H9 (cell line): ENCODE measurements around the gene OPRL1. TPM values are rescaled to one million over a fixed set of nuclear protein-coding genes. Genes with fewer than 3 reads are reported as not detected.

ENCODE experiments used
- DNase-seq: peaks from one replicate; pipeline ENCODE4 v3.0.0-alpha.2; 2017
- H2AFZ ChIP-seq: one replicate; pipeline ENCODE4 v1.6.1; 2013; ENCODE audit warnings: mild to moderate bottlenecking, low read length, control low read depth, moderate library complexity
- H2AK5ac ChIP-seq: 2 replicates; pipeline ENCODE4 v1.6.1; 2013; ENCODE audit warnings: low read length, control low read depth, mixed read lengths; ENCODE audit not compliant: insufficient read length
- H2BK120ac ChIP-seq: one replicate; pipeline ENCODE4 v1.6.1; 2013; ENCODE audit warnings: low read depth, mild to moderate bottlenecking, low read length, control low read depth, inconsistent platforms; ENCODE audit not compliant: poor library complexity, severe bottlenecking
- H2BK12ac ChIP-seq: 2 replicates; pipeline ENCODE4 v1.6.1; 2013; ENCODE audit warnings: low read length, control low read depth, mixed read lengths, low read depth; ENCODE audit not compliant: insufficient read length
- H2BK15ac ChIP-seq: 2 replicates; pipeline ENCODE4 v1.6.1; 2013; ENCODE audit warnings: low read depth, low read length, control low read depth
- H2BK20ac ChIP-seq: one replicate; pipeline ENCODE4 v1.6.1; 2013; ENCODE audit warnings: low read depth, mild to moderate bottlenecking, low read length, control low read depth, inconsistent platforms; ENCODE audit not compliant: poor library complexity, severe bottlenecking
- H2BK5ac ChIP-seq: 2 replicates; pipeline ENCODE4 v1.6.1; 2013; ENCODE audit warnings: low read length, control low read depth, mixed read lengths; ENCODE audit not compliant: insufficient read length
- H3K14ac ChIP-seq: 2 replicates; pipeline ENCODE4 v1.6.1; 2013; ENCODE audit warnings: low read length, control low read depth; ENCODE audit not compliant: insufficient read depth
- H3K18ac ChIP-seq: 2 replicates; pipeline ENCODE4 v1.6.1; 2013; ENCODE audit warnings: low read depth, mild to moderate bottlenecking, mixed read lengths, low read length, control low read depth; ENCODE audit not compliant: insufficient read length
- H3K23ac ChIP-seq: 2 replicates; pipeline ENCODE4 v1.6.1; 2013; ENCODE audit warnings: low read length, control low read depth, mixed read lengths, low read depth; ENCODE audit not compliant: insufficient read length
- H3K23me2 ChIP-seq: 2 replicates; pipeline ENCODE4 v1.6.1; 2013; ENCODE audit warnings: low read depth, mild to moderate bottlenecking, mixed read lengths, low read length, control low read depth; ENCODE audit not compliant: insufficient read length, poor library complexity, severe bottlenecking
- H3K27ac ChIP-seq: 2 replicates; pipeline ENCODE4 v1.5.1; 2013; ENCODE audit warnings: low read length, control low read depth, mixed read lengths, low read depth; ENCODE audit not compliant: insufficient read length
- H3K27me3 ChIP-seq: 2 replicates; pipeline ENCODE4 v1.6.1; 2013; ENCODE audit warnings: low read length, control low read depth, inconsistent platforms; ENCODE audit not compliant: insufficient read depth
- H3K4ac ChIP-seq: 2 replicates; pipeline ENCODE4 v1.6.1; 2013; ENCODE audit warnings: low read depth, mild to moderate bottlenecking, control low read depth, inconsistent platforms, low read length, moderate library complexity
- H3K4me1 ChIP-seq: 2 replicates; pipeline ENCODE4 v1.6.1; 2013; ENCODE audit warnings: low read length, control low read depth, inconsistent platforms; ENCODE audit not compliant: insufficient read depth
- H3K4me2 ChIP-seq: 2 replicates; pipeline ENCODE4 v1.6.1; 2013; ENCODE audit warnings: low read length, control low read depth, mixed read lengths; ENCODE audit not compliant: insufficient read length, insufficient read depth
- H3K56ac ChIP-seq: 2 replicates; pipeline ENCODE4 v1.6.1; 2013; ENCODE audit warnings: low read depth, mild to moderate bottlenecking, mixed read lengths, low read length, control low read depth; ENCODE audit not compliant: insufficient read length
- H3K79me1 ChIP-seq: 2 replicates; pipeline ENCODE4 v1.6.1; 2013; ENCODE audit warnings: low read depth, mild to moderate bottlenecking, moderate library complexity, low read length, control low read depth, inconsistent platforms; ENCODE audit not compliant: insufficient read depth, poor library complexity, severe bottlenecking
- H3K79me2 ChIP-seq: 2 replicates; pipeline ENCODE4 v1.6.1; 2013; ENCODE audit warnings: low read length, control low read depth, inconsistent platforms; ENCODE audit not compliant: insufficient read depth
- H3K9ac ChIP-seq: 2 replicates; pipeline ENCODE4 v1.6.1; 2013; ENCODE audit warnings: low read length, control low read depth, mixed read lengths; ENCODE audit not compliant: insufficient read length; ENCODE audit errors: extremely low read depth
- H3K9me3 ChIP-seq: one replicate; pipeline ENCODE4 v1.6.1; 2013; ENCODE audit warnings: low read depth, low read length, inconsistent platforms; ENCODE audit not compliant: control insufficient read depth
- H3T11ph ChIP-seq: one replicate; pipeline ENCODE4 v1.6.1; 2013; ENCODE audit warnings: mild to moderate bottlenecking, low read length, control low read depth, inconsistent platforms
- H4K20me1 ChIP-seq: one replicate; pipeline ENCODE4 v1.6.1; 2013; ENCODE audit not compliant: control insufficient read depth, insufficient read length, insufficient read depth
- H4K5ac ChIP-seq: 2 replicates; pipeline ENCODE4 v1.6.1; 2013; ENCODE audit warnings: low read depth, mild to moderate bottlenecking, mixed read lengths, low read length, control low read depth; ENCODE audit not compliant: insufficient read length
- H4K8ac ChIP-seq: replicated peaks from 2 replicates; pipeline ENCODE4 v1.6.1; 2013; ENCODE audit warnings: low read length, control low read depth, mixed read lengths, low read depth; ENCODE audit not compliant: insufficient read length
- H4K91ac ChIP-seq: 2 replicates; pipeline ENCODE4 v1.6.1; 2013; ENCODE audit warnings: low read depth, mild to moderate bottlenecking, moderate library complexity, mixed read lengths, low read length, control low read depth; ENCODE audit not compliant: insufficient read length
- H3K27ac Mint-ChIP-seq, 3 experiments: 2 replicates in 2 of 3; 3 replicates in 1 of 3; pipeline ENCODE4 v1.8.0; 2020 to 2021; ENCODE audit warnings: mixed read lengths in 3 of 3, mild to moderate bottlenecking in 1 of 3, moderate library complexity in 1 of 3
- H3K27me3 Mint-ChIP-seq: 2 replicates; pipeline ENCODE4 v1.8.0; 2021; ENCODE audit warnings: low read depth, mild to moderate bottlenecking, moderate library complexity, mixed read lengths
- H3K36me3 Mint-ChIP-seq, 3 experiments: 2 replicates in 2 of 3; 3 replicates in 1 of 3; pipeline ENCODE4 v1.8.0; 2020 to 2021; ENCODE audit warnings: low read depth in 3 of 3, mixed read lengths in 3 of 3; ENCODE audit not compliant: insufficient read depth in 1 of 3
- H3K4me1 Mint-ChIP-seq, 2 experiments: 2 replicates each; pipeline ENCODE4 v1.8.0; 2020; ENCODE audit warnings: mixed read lengths in 2 of 2
- H3K4me3 Mint-ChIP-seq, 2 experiments: 2 replicates in 1 of 2; 3 replicates in 1 of 2; pipeline ENCODE4 v1.8.0; 2020 to 2021; ENCODE audit warnings: mild to moderate bottlenecking in 2 of 2, mixed read lengths in 2 of 2, moderate library complexity in 1 of 2
- H3K9me3 Mint-ChIP-seq, 2 experiments: 2 replicates in 1 of 2; 3 replicates in 1 of 2; pipeline ENCODE4 v1.8.0; 2020; ENCODE audit warnings: mild to moderate bottlenecking in 2 of 2, mixed read lengths in 2 of 2, moderate library complexity in 1 of 2
- WGBS: extraction: QIAGEN DNeasy Blood & Tissue Kit; methylation state at CpG from one replicate; pipeline ENCODE4 v1.1.7; 2013; ENCODE audit warnings: missing lambda C conversion rate, low lambda C conversion rate, mixed read lengths; ENCODE audit not compliant: insufficient read length; ENCODE audit errors: extremely low coverage; 5-methylcytosine and 5-hydroxymethylcytosine counted together
- total RNA-seq: library from RNA; stranded (reverse); gene quantifications from 2 replicates; pipeline ENCODE4 v1.2.1, GENCODE V29; 2021
- TF ChIP-seq, protein P1 (sequence below): fragments of 200-600 bp; sonication (generic); conservative IDR thresholded peaks from 3 replicates; pipeline ENCODE4 v1.8.0; 2021; ENCODE audit warnings: antibody characterized with exemption, mild to moderate bottlenecking

OPRL1 gene
- total RNA-seq, 1 experiment from 2014 or later, result 0.90 TPM

DNA sequence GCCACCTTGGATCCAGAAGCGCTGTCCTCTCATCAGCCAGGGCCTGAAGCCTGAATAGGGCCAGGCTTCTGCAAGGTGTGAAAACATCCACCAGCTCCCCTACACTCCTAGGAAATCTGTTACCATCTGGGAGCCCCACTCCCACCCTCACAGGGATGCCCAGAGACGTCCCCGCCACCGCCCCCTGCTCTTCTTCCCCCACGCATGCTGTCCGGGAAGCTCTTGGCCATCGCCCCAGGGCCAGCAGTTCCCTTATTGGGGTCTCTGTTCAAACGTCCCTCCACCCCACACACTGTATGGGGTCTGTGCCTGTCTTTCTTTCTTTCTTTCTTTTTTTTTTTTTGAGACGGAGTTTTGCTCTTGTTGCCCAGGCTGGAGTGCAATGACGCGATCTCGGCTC lies 4.3 kb upstream of the OPRL1 start:
- Histone ChIP-seq H3K79me1 (no peaks in the 10 kb centered on the region), H2BK5ac (no peak overlapping the region), H3K14ac (no peak overlapping the region), H4K20me1 (no peaks in the 10 kb centered on the region), H3K23me2 (peaks cover 6% of the 10 kb centered on the region), H3K9me3 (no peaks in the 10 kb centered on the region), H3K4me1 (no peaks in the 10 kb centered on the region; the same call in 1 of the 2 replicates), H3K18ac (no peak overlapping the region), H3K23ac (no peak overlapping the region), H2BK20ac (no peak overlapping the region), H4K8ac (no peak overlapping the region), H3K79me2 (no peaks in the 10 kb centered on the region), H3K9ac (no peak overlapping the region), H3T11ph (no peak overlapping the region), H3K4ac (no peak overlapping the region), H2BK120ac (no peak overlapping the region), H3K4me2 (no peak overlapping the region), H2BK12ac (no peak overlapping the region), H2BK15ac (no peak overlapping the region), H3K56ac (no peak overlapping the region), H3K27ac (no peak overlapping the region), H3K27me3 (no peaks in the 10 kb centered on the region), H4K5ac (no peak overlapping the region), H2AFZ (no peak overlapping the region), H4K91ac (no peak overlapping the region), H2AK5ac (no peak overlapping the region)
- TF ChIP-seq, protein P1, sequence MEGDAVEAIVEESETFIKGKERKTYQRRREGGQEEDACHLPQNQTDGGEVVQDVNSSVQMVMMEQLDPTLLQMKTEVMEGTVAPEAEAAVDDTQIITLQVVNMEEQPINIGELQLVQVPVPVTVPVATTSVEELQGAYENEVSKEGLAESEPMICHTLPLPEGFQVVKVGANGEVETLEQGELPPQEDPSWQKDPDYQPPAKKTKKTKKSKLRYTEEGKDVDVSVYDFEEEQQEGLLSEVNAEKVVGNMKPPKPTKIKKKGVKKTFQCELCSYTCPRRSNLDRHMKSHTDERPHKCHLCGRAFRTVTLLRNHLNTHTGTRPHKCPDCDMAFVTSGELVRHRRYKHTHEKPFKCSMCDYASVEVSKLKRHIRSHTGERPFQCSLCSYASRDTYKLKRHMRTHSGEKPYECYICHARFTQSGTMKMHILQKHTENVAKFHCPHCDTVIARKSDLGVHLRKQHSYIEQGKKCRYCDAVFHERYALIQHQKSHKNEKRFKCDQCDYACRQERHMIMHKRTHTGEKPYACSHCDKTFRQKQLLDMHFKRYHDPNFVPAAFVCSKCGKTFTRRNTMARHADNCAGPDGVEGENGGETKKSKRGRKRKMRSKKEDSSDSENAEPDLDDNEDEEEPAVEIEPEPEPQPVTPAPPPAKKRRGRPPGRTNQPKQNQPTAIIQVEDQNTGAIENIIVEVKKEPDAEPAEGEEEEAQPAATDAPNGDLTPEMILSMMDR, result no peak
- WGBS, result no CpG with 5 or more reads among the region's 12 CpGs
- Mint-ChIP-seq H3K9me3 (no peaks in the 10 kb centered on the region), H3K27ac (no peak overlapping the region; a peak in 1 of 7 replicates), H3K36me3 (no peaks in the 10 kb centered on the region; a peak in 2 of 7 replicates), H3K4me1 (peaks cover 13 to 17% of the 10 kb centered on the region in 2 experiments), H3K4me3 (no peak overlapping the region), H3K27me3 (peaks cover 5% of the 10 kb centered on the region)
- no peak for DNase-seq
